Right lobe of liver (tissue), 4 donors: ENCODE data around the gene DCTN3.

ENCODE experiments used
- POLR2A ChIP-seq: fragments of 450-650 bp; IDR thresholded peaks from one replicate; pipeline ENCODE4 v1.6.1; 2017; ENCODE audit warnings: antibody characterized with exemption, mild to moderate bottlenecking
- TF ChIP-seq, protein P1 (sequence below), 4 donors: fragments of 200-600 bp in 3 of 4; fragments of 450-650 bp in 1 of 4; IDR thresholded peaks; one replicate each; pipeline versions ENCODE4 v1.5.1 to v1.8.0; 2016 to 2022; ENCODE audit warnings: antibody characterized with exemption in 4 of 4, mild to moderate bottlenecking in 2 of 4
- donor health status: DM: no; HTN: no; CAD: no.
- donor health status: DM: no; HTN: no; CAD: no.
- donor health status: DM: no; HTN: yes; CAD: no.

GRCh38 chr9:34599546-34599945 is 20.7 kb downstream of the DCTN3 start:
- TF ChIP-seq, protein P1, sequence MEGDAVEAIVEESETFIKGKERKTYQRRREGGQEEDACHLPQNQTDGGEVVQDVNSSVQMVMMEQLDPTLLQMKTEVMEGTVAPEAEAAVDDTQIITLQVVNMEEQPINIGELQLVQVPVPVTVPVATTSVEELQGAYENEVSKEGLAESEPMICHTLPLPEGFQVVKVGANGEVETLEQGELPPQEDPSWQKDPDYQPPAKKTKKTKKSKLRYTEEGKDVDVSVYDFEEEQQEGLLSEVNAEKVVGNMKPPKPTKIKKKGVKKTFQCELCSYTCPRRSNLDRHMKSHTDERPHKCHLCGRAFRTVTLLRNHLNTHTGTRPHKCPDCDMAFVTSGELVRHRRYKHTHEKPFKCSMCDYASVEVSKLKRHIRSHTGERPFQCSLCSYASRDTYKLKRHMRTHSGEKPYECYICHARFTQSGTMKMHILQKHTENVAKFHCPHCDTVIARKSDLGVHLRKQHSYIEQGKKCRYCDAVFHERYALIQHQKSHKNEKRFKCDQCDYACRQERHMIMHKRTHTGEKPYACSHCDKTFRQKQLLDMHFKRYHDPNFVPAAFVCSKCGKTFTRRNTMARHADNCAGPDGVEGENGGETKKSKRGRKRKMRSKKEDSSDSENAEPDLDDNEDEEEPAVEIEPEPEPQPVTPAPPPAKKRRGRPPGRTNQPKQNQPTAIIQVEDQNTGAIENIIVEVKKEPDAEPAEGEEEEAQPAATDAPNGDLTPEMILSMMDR (IDR thresholded peaks at IDR 0.05): no peak
- no peak for TF ChIP-seq POLR2A
